Lower lobe of right lung (tissue), 2 donors: ENCODE data around the gene LGALS14. TPM values are rescaled to one million over a fixed set of nuclear protein-coding genes. Genes with fewer than 3 reads are reported as not detected.
"Not testable (repeated sequence)": the region's sequence is repeated elsewhere in the genome, so short reads cannot be mapped to it uniquely, and the experiment has no call there.

Experiments
- ATAC-seq, 2 donors: fragments of 200-7000 bp; cut with Tn5 transposase; one replicate each; pipeline ENCODE4 v1.9.1; 2020 to 2022; ENCODE audit warnings: mild to moderate bottlenecking in 2 of 2, moderate library complexity in 2 of 2
- DNase-seq: peaks from one replicate; pipeline ENCODE4 v3.0.0-alpha.2; 2020
- H3K27ac ChIP-seq: fragments of 200-600 bp; one replicate; pipeline ENCODE4 v1.8.0; 2022
- H3K27me3 ChIP-seq: fragments of 200-600 bp; one replicate; pipeline ENCODE4 v1.8.0; 2022; ENCODE audit warnings: low read depth
- H3K36me3 ChIP-seq: fragments of 200-600 bp; one replicate; pipeline ENCODE4 v1.8.0; 2022; ENCODE audit warnings: mild to moderate bottlenecking
- H3K4me1 ChIP-seq: fragments of 200-600 bp; one replicate; pipeline ENCODE4 v1.8.0; 2022
- H3K4me3 ChIP-seq: fragments of 200-600 bp; one replicate; pipeline ENCODE4 v1.8.0; 2022; ENCODE audit warnings: mild to moderate bottlenecking
- H3K9me3 ChIP-seq: fragments of 200-600 bp; one replicate; pipeline ENCODE4 v1.8.0; 2022
- intact Hi-C: fragments of 100-400 bp; cut with DNase I; formaldehyde crosslinking; loops from one replicate; pipeline ENCODE4 v1.11.0; 2022
- long read RNA-seq: library from polyadenylated mRNA; unstranded; transcript quantifications from one replicate; pipeline ENCODE4 v2.0.0, GENCODE V29; 2021
- total RNA-seq: library from RNA; stranded (reverse); fragmentation: NEBNext Ultra II Directional; extraction: Animal tissue kit (Norgen Biotek cat#: 25700); gene quantifications from one replicate; pipeline ENCODE4 v1.2.1, GENCODE V29; 2021
- TF ChIP-seq, protein P1 (sequence below): fragments of 200-600 bp; IDR thresholded peaks from one replicate; pipeline ENCODE4 v1.8.0; 2022; ENCODE audit warnings: antibody characterized with exemption, mild to moderate bottlenecking
- donor health status: DM: no; HTN: yes; CAD: no; lungs with severe emphysema.

The LGALS14 gene
- total RNA-seq = not detected
- long read RNA-seq = 0 reads

GRCh38 chr19:39704181-39705044 is at the start of gene LGALS14:
Gene LGALS14 (plus strand): TSS chr19:39704481. CDS start chr19:39704529, 48 bp downstream.
- H3K4me1 ChIP-seq = no peaks in the 10 kb centered on the region
- TF ChIP-seq, protein P1, sequence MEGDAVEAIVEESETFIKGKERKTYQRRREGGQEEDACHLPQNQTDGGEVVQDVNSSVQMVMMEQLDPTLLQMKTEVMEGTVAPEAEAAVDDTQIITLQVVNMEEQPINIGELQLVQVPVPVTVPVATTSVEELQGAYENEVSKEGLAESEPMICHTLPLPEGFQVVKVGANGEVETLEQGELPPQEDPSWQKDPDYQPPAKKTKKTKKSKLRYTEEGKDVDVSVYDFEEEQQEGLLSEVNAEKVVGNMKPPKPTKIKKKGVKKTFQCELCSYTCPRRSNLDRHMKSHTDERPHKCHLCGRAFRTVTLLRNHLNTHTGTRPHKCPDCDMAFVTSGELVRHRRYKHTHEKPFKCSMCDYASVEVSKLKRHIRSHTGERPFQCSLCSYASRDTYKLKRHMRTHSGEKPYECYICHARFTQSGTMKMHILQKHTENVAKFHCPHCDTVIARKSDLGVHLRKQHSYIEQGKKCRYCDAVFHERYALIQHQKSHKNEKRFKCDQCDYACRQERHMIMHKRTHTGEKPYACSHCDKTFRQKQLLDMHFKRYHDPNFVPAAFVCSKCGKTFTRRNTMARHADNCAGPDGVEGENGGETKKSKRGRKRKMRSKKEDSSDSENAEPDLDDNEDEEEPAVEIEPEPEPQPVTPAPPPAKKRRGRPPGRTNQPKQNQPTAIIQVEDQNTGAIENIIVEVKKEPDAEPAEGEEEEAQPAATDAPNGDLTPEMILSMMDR = no peak
- ATAC-seq (no peak), DNase-seq (no peak)
- no peak within 1 kb of the TSS for H3K4me3 ChIP-seq
- intact Hi-C loops = no loop called here
- H3K27me3 ChIP-seq = peaks cover 12% of the 10 kb centered on the region
- H3K9me3 ChIP-seq = no peaks in the 10 kb centered on the region
- no peaks in the 10 kb centered on the region for H3K36me3 ChIP-seq
- no peak within 1 kb of the TSS for H3K27ac ChIP-seq

GRCh38 chr19:39655613-39656012 is 48.7 kb upstream of the LGALS14 start, which contains the start of gene LGALS16:
Gene LGALS16 (plus strand): TSS chr19:39655913. CDS start chr19:39655962, 49 bp downstream.
- no peak within 1 kb of the TSS for H3K4me3 ChIP-seq
- no peak for ATAC-seq
- no peak within 1 kb of the TSS for H3K27ac ChIP-seq
- H3K27me3 ChIP-seq = peaks cover under 1% of the 10 kb centered on the region
- no peak for DNase-seq
- H3K36me3 ChIP-seq = no peaks in the 10 kb centered on the region
- H3K4me1 ChIP-seq = no peaks in the 10 kb centered on the region
- intact Hi-C loops = no loop called here
- no peaks in the 10 kb centered on the region for H3K9me3 ChIP-seq
- TF ChIP-seq, protein P1 = no peak

DNA sequence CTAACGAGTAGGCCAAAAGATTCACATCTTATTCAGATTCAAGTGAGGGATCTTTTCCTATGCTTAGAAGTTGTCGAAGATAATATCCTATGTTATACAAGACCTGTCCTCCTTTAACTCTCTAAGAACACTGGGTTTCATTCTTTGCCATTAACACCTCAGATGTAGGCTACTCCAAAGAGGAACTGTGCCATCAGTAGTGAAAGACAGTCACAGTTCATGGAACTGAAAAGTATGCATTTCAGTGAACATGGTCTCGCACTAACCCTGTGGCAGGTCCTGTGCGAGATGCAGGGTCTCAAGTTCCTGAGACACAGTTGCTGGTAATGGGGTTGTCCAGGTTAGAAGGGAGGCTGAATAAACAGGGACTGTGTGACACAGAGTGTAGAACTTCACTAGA is 44.5 kb upstream of the LGALS14 start:
- Histone ChIP-seq H3K36me3 (no peaks in the 10 kb centered on the region), H3K4me3 (no peak overlapping the region), H3K4me1 (no peaks in the 10 kb centered on the region), H3K9me3 (no peaks in the 10 kb centered on the region), H3K27me3 (peaks cover 11% of the 10 kb centered on the region), H3K27ac (no peak overlapping the region)
- intact Hi-C loops = no loop called here
- no peak for ATAC-seq
- DNase-seq = no peak
- TF ChIP-seq, protein P1 = no peak

- intact Hi-C loops = no loop called here
- Histone ChIP-seq H3K4me1 (no peaks in the 10 kb centered on the region), H3K36me3 (no peaks in the 10 kb centered on the region), H3K27me3 (peaks cover 11% of the 10 kb centered on the region), H3K4me3 (no peak overlapping the region), H3K9me3 (no peaks in the 10 kb centered on the region), H3K27ac (no peak overlapping the region)
- TF ChIP-seq, protein P1 = no peak
- ATAC-seq (no peak), DNase-seq (no peak)
Observed at GRCh38 chr19:39660661-39661060, 43.6 kb upstream of the LGALS14 start.

- intact Hi-C loops = no loop called here
- no peak for ATAC-seq
Observed at GRCh38 chr19:39661565-39661964, 42.7 kb upstream of the LGALS14 start.

GRCh38 chr19:39669860-39670259 is 34.4 kb upstream of the LGALS14 start:
- H3K27me3 ChIP-seq, DNase-seq, ATAC-seq, H3K4me3 ChIP-seq, H3K9me3 ChIP-seq, H3K27ac ChIP-seq, H3K4me1 ChIP-seq, H3K36me3 ChIP-seq: not testable (repeated sequence)
- intact Hi-C loops = loop anchor here (10.0 kb wide), 1 partner anchor 115 kb away; no protein-coding TSS in a partner anchor

More at GRCh38 chr19:39661565-39661964, 42.7 kb upstream of the LGALS14 start:
- no peak for DNase-seq
- Histone ChIP-seq H3K9me3 (no peaks in the 10 kb centered on the region), H3K4me1 (no peaks in the 10 kb centered on the region), H3K27me3 (peaks cover 11% of the 10 kb centered on the region), H3K27ac (no peak overlapping the region), H3K4me3 (no peak overlapping the region), H3K36me3 (no peaks in the 10 kb centered on the region)
- TF ChIP-seq, protein P1 = no peak
